ENCODE measurements around the gene MLYCD.
A peak's percentile ranks its signal among the peaks of the same experiment; 100 is the strongest.

MLYCD gene

GRCh38 chr16:83963277-83964119, 64.6 kb downstream of the MLYCD start:
- no peak for DNase-seq
- intact Hi-C loops (cut with DNase I) = no loop called here

GRCh38 chr16:83964684-83965443, 65.9 kb downstream of the MLYCD start:
- intact Hi-C loops (cut with DNase I) = no loop called here
- no peak for DNase-seq

- DNase-seq = no peak
- intact Hi-C loops (cut with DNase I) = no loop called here
Observed at GRCh38 chr16:83965444-83966152, 66.7 kb downstream of the MLYCD start.

GRCh38 chr16:83966153-83966696, 67.3 kb downstream of the MLYCD start:
- intact Hi-C loops (cut with DNase I) = no loop called here
- DNase-seq = no peak

- intact Hi-C loops (cut with DNase I) = no loop called here
- DNase-seq = no peak
Observed at GRCh38 chr16:83967091-83967490, 68.2 kb downstream of the MLYCD start.

- intact Hi-C loops (cut with DNase I) = no loop called here
- peak in 31 of 42 donors; percentile 39 to 82 (median 64) for DNase-seq
Observed at GRCh38 chr16:83967838-83968305, 69.0 kb downstream of the MLYCD start, which contains the start of gene NECAB2. NECAB2 (plus strand) TSS chr16:83968244; CDS start chr16:83968649, 405 bp downstream.

GRCh38 chr16:83968306-83968851, 69.5 kb downstream of the MLYCD start:
- no peak for DNase-seq
- intact Hi-C loops (cut with DNase I) = no loop called here

GRCh38 chr16:83968891-83969649, 70.2 kb downstream of the MLYCD start:
- DNase-seq = no peak
- intact Hi-C loops (cut with DNase I) = no loop called here

- intact Hi-C loops (cut with DNase I) = loop anchor here (10.0 kb wide), 1 partner anchor 515 kb away; no protein-coding TSS in a partner anchor
- DNase-seq = peak in 31 of 42 donors; percentile 38 to 84 (median 61)
Observed at GRCh38 chr16:83969771-83970429, 71.0 kb downstream of the MLYCD start.

- DNase-seq = no peak
- intact Hi-C loops (cut with DNase I) = loop anchor here (10.0 kb wide), 1 partner anchor 514 kb away; no protein-coding TSS in a partner anchor
Observed at GRCh38 chr16:83970430-83970815, 71.5 kb downstream of the MLYCD start.

- peak in 11 of 42 donors; percentile 34 to 76 (median 52) for DNase-seq
- intact Hi-C loops (cut with DNase I) = loop anchor here (10.0 kb wide), 1 partner anchor 513 kb away; no protein-coding TSS in a partner anchor
Observed at GRCh38 chr16:83971165-83972130, 72.5 kb downstream of the MLYCD start.

GRCh38 chr16:83972256-83973008, 73.5 kb downstream of the MLYCD start:
- intact Hi-C loops (cut with DNase I) = loop anchor here (10.0 kb wide), 1 partner anchor 512 kb away; no protein-coding TSS in a partner anchor
- no peak for DNase-seq

- intact Hi-C loops (cut with DNase I) = loop anchor here (10.0 kb wide), 1 partner anchor 512 kb away; no protein-coding TSS in a partner anchor
- no peak for DNase-seq
Observed at GRCh38 chr16:83973077-83973476, 74.2 kb downstream of the MLYCD start.

GRCh38 chr16:83973581-83974385, 74.9 kb downstream of the MLYCD start:
- no peak for DNase-seq
- intact Hi-C loops (cut with DNase I) = loop anchor here (10.0 kb wide), 1 partner anchor 511 kb away; no protein-coding TSS in a partner anchor
